ENCODE measurements around the gene RPS6KB2.

The RPS6KB2 gene

DNA sequence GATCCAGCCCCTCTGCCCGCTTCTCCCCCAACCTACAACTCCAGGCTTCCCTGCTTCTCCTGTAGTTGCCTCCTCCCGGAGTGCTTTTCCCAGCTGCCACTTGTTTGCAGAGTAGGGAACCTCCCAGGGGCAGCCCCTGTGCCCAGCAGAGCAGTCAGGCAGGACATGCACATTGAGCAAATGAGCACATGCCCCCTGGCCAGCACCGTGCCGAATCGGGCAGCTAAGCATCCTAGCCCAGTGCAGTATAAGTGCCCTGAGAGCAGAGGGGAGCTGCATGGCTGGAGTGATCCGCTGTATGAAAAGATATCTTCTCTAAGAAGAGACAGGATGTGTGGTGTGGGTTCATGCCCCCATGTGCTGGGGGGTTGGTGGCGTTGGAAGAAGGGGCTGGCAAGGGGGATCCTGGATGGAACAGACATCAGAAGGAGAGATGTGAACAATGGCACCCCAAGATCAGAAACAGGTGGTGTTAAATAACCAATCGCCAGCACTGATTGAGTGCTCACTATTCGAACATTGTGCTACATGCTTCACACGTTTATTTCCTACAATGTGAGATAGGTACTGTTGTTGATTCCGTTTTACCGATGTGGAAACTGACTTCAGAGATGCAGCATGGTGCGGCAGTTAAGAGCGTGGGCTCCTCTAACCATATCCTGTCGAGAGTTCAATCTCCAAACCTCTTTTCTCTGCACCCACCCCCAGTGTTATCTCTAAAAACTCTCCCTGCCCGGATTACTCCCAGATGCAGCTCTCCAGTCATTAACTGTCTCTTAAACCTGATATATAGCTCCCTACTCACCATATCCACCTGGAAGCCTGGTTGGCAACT is 55.8 kb downstream of the RPS6KB2 start:
- TF ChIP-seq SPI1 (IDR thresholded peaks at IDR 0.05; ENCODE audit: borderline replicate concordance, low read depth) (no peak), POLR2AphosphoS5 (IDR thresholded peaks at IDR 0.05; ENCODE audit: low read depth) (no peak), GABPA (IDR thresholded peaks at IDR 0.05; ENCODE audit: low read depth) (no peak)
- TF ChIP-seq, protein P1, sequence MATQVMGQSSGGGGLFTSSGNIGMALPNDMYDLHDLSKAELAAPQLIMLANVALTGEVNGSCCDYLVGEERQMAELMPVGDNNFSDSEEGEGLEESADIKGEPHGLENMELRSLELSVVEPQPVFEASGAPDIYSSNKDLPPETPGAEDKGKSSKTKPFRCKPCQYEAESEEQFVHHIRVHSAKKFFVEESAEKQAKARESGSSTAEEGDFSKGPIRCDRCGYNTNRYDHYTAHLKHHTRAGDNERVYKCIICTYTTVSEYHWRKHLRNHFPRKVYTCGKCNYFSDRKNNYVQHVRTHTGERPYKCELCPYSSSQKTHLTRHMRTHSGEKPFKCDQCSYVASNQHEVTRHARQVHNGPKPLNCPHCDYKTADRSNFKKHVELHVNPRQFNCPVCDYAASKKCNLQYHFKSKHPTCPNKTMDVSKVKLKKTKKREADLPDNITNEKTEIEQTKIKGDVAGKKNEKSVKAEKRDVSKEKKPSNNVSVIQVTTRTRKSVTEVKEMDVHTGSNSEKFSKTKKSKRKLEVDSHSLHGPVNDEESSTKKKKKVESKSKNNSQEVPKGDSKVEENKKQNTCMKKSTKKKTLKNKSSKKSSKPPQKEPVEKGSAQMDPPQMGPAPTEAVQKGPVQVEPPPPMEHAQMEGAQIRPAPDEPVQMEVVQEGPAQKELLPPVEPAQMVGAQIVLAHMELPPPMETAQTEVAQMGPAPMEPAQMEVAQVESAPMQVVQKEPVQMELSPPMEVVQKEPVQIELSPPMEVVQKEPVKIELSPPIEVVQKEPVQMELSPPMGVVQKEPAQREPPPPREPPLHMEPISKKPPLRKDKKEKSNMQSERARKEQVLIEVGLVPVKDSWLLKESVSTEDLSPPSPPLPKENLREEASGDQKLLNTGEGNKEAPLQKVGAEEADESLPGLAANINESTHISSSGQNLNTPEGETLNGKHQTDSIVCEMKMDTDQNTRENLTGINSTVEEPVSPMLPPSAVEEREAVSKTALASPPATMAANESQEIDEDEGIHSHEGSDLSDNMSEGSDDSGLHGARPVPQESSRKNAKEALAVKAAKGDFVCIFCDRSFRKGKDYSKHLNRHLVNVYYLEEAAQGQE (IDR thresholded peaks at IDR 0.05; ENCODE audit: insufficient replicate concordance, low read depth): no peak
- TF ChIP-seq, protein P2, sequence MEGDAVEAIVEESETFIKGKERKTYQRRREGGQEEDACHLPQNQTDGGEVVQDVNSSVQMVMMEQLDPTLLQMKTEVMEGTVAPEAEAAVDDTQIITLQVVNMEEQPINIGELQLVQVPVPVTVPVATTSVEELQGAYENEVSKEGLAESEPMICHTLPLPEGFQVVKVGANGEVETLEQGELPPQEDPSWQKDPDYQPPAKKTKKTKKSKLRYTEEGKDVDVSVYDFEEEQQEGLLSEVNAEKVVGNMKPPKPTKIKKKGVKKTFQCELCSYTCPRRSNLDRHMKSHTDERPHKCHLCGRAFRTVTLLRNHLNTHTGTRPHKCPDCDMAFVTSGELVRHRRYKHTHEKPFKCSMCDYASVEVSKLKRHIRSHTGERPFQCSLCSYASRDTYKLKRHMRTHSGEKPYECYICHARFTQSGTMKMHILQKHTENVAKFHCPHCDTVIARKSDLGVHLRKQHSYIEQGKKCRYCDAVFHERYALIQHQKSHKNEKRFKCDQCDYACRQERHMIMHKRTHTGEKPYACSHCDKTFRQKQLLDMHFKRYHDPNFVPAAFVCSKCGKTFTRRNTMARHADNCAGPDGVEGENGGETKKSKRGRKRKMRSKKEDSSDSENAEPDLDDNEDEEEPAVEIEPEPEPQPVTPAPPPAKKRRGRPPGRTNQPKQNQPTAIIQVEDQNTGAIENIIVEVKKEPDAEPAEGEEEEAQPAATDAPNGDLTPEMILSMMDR (IDR thresholded peaks at IDR 0.05; ENCODE audit: insufficient read depth, low read length): no peak
- no peak for DNase-seq (ENCODE audit: low read depth in 1 of 2, low spot score in 1 of 2)
- Histone ChIP-seq H3K27ac (replicated peaks) (no peak overlapping the region), H3K4me3 (replicated peaks; ENCODE audit: insufficient read depth, low read length) (no peak overlapping the region), H3K27me3 (ENCODE audit: insufficient read depth, poor library complexity, severe bottlenecking) (no peaks in the 10 kb centered on the region)

DNA sequence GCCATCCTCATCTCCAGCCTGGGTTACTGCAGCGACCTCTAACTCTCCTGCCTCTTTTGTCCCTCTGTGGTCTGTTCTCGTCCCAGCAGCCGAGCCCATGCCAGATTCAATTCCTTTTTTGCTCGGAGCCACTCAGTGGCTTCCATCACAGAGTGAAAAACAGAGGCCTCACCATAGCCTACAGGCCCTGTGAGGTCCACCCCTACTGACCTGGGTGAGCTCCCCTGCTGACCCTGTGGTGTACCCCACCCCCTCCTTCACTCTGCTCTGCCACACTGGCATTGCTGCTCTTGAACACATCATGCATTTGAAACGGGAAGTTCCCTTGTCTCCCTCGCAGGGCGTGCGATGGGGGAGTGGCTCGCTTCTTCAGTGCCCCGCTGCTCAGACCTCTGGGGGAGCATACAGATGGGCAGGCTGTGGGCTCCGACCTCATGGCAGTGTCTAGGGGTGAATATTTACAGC is 56.6 kb downstream of the RPS6KB2 start:
- peak; percentile 51 to 76 for DNase-seq (ENCODE audit: low read depth in 1 of 2, low spot score in 1 of 2)
- no peaks in the 10 kb centered on the region for H3K27me3 ChIP-seq (ENCODE audit: insufficient read depth, poor library complexity, severe bottlenecking)
- no peak overlapping the region for H3K4me3 ChIP-seq (replicated peaks; ENCODE audit: insufficient read depth, low read length)
- no peak overlapping the region for H3K27ac ChIP-seq (replicated peaks)
- TF ChIP-seq, protein P1 (IDR thresholded peaks at IDR 0.05; ENCODE audit: insufficient replicate concordance, low read depth): no peak
- peak; percentile 47; the same call in 1 of the 2 replicates for TF ChIP-seq SPI1 (IDR thresholded peaks at IDR 0.05; ENCODE audit: borderline replicate concordance, low read depth)

All from HL-60 (cell line).